ENCODE results near the gene ARHGAP26.
"Not testable (repeated sequence)": the region's sequence is repeated elsewhere in the genome, so short reads cannot be mapped to it uniquely, and the experiment has no call there.

The ARHGAP26 gene

DNA sequence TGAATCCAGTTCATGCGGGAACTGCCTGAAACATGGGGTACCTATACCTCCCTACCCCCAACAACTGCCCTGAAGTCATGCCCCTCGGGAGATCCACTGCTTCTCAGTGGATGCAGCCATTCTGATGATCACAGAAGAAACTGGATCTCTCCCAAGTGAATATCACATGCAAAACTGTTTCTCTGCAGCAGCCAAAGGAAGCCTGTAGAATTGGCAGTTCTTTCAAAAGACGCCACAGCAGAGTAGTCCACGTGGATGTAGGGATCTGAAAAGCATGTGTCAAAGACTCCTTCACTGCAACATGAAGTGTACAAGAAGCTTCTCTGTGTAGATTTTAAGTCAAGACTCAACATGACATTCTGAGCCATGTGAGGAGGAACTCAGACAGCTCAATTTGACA is 346.6 kb downstream of the ARHGAP26 start:
- H3K4me3 ChIP-seq (ENCODE audit: low read depth, low read length) = no peak overlapping the region
- TF ChIP-seq, protein P1, sequence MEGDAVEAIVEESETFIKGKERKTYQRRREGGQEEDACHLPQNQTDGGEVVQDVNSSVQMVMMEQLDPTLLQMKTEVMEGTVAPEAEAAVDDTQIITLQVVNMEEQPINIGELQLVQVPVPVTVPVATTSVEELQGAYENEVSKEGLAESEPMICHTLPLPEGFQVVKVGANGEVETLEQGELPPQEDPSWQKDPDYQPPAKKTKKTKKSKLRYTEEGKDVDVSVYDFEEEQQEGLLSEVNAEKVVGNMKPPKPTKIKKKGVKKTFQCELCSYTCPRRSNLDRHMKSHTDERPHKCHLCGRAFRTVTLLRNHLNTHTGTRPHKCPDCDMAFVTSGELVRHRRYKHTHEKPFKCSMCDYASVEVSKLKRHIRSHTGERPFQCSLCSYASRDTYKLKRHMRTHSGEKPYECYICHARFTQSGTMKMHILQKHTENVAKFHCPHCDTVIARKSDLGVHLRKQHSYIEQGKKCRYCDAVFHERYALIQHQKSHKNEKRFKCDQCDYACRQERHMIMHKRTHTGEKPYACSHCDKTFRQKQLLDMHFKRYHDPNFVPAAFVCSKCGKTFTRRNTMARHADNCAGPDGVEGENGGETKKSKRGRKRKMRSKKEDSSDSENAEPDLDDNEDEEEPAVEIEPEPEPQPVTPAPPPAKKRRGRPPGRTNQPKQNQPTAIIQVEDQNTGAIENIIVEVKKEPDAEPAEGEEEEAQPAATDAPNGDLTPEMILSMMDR (IDR thresholded peaks at IDR 0.05; ENCODE audit: low read depth, low read length, missing control alignments) = no peak
- DNase-seq (ENCODE audit: low read depth) = no peak

DNA sequence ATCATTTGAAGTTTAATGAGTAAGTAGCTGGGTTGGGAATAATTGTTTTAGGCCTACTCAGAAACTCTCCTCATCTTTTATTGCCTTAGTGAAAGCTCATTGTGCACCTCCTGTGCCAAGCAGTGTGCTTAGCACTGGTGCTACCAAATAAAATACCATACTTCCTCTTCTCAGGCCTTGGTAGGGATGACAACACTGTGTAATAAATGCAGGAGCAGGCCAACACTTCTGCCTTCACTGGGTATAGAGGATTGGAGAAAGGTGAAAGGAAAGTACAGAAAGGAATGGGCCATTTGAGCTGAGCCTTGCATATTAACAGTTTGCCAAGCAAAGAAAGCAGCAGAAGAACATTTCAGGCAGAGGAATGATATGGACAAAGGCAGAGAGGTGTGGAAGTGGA is 347.6 kb downstream of the ARHGAP26 start:
- TF ChIP-seq, protein P1 (IDR thresholded peaks at IDR 0.05; ENCODE audit: low read depth, low read length, missing control alignments) = no peak
- DNase-seq (ENCODE audit: low read depth) = no peak
- no peak overlapping the region for H3K4me3 ChIP-seq (ENCODE audit: low read depth, low read length)

DNA sequence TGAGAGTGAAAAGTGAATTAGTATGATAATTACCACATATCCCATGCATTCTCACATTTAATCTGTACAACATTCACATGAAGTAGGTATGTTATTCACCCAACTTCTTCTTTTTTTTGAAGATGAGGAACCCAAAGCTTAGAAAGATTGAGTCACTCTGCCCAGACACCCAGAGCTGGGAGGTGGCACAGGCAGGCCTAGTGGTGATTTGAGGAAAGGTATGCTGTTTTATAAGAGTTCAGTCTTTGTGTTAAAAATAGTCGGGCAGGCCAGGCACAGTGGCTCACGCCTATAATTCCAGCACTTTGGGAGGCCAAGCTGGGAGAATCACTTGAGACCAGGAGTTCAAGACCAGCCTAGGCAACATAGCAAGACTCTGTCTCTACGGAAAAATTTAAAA is 348.0 kb downstream of the ARHGAP26 start:
- no peak for DNase-seq (ENCODE audit: low read depth)
- TF ChIP-seq, protein P1 (IDR thresholded peaks at IDR 0.05; ENCODE audit: low read depth, low read length, missing control alignments) = peak; percentile 17
- H3K4me3 ChIP-seq (ENCODE audit: low read depth, low read length) = no peak overlapping the region

DNA sequence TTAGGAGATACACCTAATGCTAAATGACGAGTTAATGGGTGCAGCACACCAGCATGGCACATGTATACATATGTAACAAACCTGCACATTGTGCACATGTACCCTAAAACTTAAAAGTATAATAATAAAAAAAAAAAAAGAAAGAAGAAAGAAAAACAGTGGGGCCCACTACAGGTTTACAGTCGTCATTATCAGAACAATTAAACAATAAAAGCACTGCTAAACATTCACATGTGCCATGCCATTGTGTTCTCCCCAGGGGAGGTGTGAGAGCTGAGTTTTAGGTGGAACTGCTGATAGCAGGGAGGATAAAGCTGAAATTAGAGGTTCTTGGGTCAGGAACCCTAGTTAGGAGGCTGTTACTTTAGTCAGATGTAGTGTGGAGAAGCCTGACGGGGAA is 348.6 kb downstream of the ARHGAP26 start:
- H3K4me3 ChIP-seq (ENCODE audit: low read depth, low read length); DNase-seq (ENCODE audit: low read depth): not testable (repeated sequence)

DNA sequence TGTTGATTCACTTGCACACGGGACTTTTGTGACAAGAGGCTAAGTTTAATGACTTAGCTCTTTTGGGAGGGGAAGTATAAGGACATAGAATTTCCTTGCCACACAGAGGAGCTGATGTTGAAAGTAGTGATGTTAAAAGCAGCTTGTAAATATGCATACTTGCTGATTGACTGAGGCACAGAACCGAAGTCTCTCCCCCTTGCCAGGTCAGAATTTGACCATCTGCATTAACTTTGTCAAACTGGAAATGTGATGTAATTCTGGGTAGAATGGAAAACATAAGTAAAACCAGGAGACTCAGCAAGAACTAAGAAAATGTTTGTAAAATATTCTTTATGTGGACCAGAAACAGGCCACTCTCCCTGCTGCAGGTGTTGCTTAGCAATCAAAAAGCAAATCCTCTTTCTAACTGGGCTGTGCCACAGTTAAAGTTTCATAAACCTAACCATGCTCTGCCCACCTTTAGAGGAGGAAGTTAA is 349.2 kb downstream of the ARHGAP26 start:
- H3K4me3 ChIP-seq (ENCODE audit: low read depth, low read length) = no peak overlapping the region
- peak; percentile 38 for DNase-seq (ENCODE audit: low read depth)
- TF ChIP-seq, protein P1 (IDR thresholded peaks at IDR 0.05; ENCODE audit: low read depth, low read length, missing control alignments) = no peak

DNA sequence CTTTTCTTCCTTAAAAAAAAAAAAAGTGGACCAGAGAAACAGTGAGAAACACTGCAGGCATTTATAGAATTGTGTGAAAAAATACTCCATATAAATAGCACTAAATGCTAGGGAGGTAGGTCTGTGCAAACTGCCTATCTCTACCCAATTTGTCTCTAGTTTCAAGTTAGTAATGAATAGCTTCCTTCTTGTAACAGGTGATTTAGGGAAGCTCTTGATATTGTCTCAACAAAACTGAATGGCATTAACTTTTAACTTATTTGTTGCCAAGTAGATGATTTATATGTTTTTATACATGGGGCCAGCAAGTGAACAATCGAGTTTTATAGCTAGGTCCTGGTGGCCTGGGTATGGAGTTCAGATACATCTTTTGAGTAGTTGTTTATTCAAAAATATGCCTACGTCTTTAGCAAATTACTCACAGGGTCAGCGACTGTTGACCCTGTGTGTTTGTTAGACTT is 349.7 kb downstream of the ARHGAP26 start:
- H3K4me3 ChIP-seq (ENCODE audit: low read depth, low read length) = no peak overlapping the region
- TF ChIP-seq, protein P1 (IDR thresholded peaks at IDR 0.05; ENCODE audit: low read depth, low read length, missing control alignments) = no peak
- no peak for DNase-seq (ENCODE audit: low read depth)

DNA sequence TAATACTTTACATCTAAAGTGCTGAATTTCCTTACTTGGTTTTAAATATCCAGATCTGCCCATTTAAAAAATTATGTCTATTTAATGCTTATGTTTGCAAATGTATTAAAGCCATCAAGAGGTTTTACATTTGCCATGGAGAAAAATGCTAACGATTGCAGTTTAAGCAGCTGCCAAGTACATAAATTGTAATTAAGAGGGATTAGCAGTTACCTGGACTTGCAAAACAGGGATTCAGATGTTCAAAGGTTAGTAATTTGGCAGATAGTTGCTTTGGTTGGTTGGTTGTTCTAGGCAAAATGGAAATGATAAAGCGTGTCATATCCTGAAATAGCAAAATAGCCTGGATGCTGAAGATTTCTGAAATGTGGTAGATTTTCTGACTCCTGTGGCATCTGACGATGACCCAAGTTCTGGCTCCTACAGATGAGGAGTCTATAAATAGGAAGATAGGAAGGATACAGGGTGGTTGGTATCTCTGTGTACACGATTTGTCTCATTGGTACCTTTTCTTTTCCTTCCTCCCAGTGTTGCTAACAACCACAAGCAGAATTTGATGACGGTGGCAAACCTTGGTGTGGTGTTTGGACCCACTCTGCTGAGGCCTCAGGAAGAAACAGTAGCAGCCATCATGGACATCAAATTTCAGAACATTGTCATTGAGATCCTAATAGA is 350.4 kb downstream of the ARHGAP26 start:
- TF ChIP-seq, protein P1 (IDR thresholded peaks at IDR 0.05; ENCODE audit: low read depth, low read length, missing control alignments) = no peak
- DNase-seq (ENCODE audit: low read depth) = no peak
- no peak overlapping the region for H3K4me3 ChIP-seq (ENCODE audit: low read depth, low read length)
